GM18526 (cell line): Measurements from ENCODE around the gene ST3GAL2.

Source experiments
- POLR2A ChIP-seq: IDR thresholded peaks from 3 replicates; pipeline ENCODE4 v1.6.1; 2011; ENCODE audit not compliant: insufficient read length; ENCODE audit errors: extremely low read depth

ST3GAL2 gene

GRCh38 chr16:70473446-70474319 is 34.8 kb upstream of the ST3GAL2 start:
- TF ChIP-seq POLR2A: no peak

- no peak for TF ChIP-seq POLR2A
Measured at GRCh38 chr16:70472786-70473433, 34.0 kb upstream of the ST3GAL2 start.

- TF ChIP-seq POLR2A: no peak
Measured at GRCh38 chr16:70470927-70471341, 32.0 kb upstream of the ST3GAL2 start.

GRCh38 chr16:70470141-70470926 is 31.4 kb upstream of the ST3GAL2 start:
- TF ChIP-seq POLR2A: no peak

GRCh38 chr16:70468776-70469525 is 30.1 kb upstream of the ST3GAL2 start:
- TF ChIP-seq POLR2A: no peak

DNA sequence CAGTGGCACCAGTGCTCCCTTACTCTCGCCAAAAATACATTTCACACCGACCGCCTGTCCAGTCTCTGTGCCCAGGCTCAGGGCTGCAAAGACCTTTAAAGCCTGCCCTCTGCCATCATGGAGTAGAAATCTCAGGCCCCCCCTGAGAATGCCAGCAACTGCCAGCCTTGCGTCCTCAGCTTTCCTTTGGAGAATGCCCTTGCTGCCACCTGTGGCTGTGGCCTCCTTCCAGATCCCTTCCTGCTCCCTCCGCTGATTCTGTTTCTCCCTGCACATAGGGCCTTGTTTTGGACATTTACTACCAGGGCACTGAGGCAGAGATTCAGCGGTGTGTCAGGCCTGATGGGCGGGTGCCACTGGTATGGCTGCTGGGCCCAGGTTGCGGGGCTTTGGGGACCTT is 28.7 kb upstream of the ST3GAL2 start:
- TF ChIP-seq POLR2A: no peak

GRCh38 chr16:70467113-70467512 is 28.2 kb upstream of the ST3GAL2 start:
- TF ChIP-seq POLR2A: no peak

DNA sequence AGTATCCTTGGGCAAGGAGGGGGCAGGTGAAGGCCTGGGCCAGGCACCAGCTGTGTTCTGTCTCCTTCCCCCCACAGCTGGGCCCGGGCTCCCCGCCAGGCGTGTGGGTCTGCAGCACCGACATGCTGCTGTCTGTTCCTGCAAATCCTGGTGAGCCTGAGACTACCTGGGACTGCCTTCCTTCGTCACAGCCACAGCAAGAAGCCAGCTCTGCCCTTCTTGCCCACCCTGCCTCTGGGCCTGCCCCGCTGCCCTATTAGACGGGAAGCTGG is 27.8 kb upstream of the ST3GAL2 start:
- TF ChIP-seq POLR2A: no peak

GRCh38 chr16:70465999-70466804 is 27.3 kb upstream of the ST3GAL2 start:
- TF ChIP-seq POLR2A: no peak

GRCh38 chr16:70463235-70463634 is 24.3 kb upstream of the ST3GAL2 start:
- no peak for TF ChIP-seq POLR2A

DNA sequence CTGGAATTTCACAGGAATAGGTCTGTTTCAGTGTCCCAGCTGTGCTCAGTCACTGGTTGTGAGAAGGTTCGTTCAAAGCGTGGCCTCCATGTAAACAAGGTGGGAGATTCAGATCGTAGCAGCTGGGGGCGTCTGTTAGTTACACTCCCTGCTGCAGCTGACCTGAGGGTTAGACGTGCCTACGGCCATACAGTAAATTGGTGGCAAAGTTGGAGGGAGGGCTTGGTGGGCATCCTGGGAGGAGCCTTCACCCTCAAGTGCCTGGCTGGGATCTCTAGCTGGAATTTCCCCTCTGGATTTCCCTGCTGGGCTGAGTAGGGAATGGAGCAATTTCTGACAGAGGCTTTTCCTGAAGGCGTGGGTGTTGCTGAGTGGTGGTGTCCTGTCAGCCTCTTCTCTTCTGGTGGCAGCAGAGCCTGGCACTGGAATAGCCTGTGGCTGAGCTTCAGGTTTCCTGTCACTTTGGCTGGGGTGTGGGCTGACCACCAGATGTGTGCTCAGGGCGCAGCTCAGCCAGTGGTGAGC is 21.9 kb upstream of the ST3GAL2 start:
- TF ChIP-seq POLR2A: no peak

DNA sequence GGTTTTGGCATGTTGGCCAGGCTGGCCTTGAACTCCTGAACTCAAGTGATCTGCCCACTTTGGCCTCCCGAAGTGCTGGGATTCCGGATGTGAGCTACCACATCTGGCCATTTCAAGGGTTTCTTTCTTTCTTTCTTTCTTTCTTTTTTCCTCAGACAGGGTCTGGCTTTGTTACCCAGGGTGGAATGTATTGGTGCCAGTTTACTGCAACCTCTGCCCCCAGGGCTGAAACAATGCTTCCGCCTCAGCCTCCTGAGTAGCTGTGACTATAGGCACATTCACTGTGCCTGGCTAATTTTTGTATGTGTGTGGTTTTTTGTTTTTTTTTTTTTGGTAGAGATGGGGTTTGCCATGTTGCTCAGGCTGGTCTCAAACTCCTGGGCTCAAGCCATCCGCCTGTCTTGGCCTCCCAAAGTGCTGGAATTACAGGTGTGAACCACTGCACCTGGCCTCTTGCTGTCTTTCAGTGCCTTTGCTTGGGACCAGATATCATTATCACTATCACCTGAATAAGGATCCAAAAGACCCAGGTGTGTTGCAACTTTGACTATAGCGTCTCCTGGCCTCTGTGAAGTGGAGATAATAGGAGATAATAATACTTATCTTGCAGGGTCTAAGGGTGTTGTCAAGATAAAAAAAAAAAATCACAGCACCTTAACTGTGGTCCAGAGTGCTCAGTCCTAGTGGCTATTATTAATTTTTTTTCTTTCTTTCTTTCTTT is 18.7 kb upstream of the ST3GAL2 start:
- no peak for TF ChIP-seq POLR2A

DNA sequence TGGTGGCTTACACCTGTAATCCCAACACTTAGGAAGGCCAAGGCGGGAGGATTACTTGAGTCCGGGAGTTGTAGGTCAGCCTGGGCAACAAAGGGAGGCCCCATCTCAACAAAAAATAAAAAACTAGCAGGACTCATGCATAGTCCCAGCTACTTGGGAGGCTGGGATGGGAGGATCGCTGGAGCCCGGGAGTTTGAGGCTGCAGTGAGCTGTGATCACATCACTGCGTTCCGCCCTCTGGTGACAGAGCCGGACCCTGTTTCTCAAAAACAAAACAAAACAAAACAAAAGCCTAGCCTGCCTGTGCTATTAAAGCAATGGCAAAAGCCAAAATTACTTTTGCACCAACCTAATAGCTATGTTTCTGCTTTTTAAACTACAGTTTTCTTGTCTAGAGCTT is 17.0 kb upstream of the ST3GAL2 start:
- TF ChIP-seq POLR2A: no peak

DNA sequence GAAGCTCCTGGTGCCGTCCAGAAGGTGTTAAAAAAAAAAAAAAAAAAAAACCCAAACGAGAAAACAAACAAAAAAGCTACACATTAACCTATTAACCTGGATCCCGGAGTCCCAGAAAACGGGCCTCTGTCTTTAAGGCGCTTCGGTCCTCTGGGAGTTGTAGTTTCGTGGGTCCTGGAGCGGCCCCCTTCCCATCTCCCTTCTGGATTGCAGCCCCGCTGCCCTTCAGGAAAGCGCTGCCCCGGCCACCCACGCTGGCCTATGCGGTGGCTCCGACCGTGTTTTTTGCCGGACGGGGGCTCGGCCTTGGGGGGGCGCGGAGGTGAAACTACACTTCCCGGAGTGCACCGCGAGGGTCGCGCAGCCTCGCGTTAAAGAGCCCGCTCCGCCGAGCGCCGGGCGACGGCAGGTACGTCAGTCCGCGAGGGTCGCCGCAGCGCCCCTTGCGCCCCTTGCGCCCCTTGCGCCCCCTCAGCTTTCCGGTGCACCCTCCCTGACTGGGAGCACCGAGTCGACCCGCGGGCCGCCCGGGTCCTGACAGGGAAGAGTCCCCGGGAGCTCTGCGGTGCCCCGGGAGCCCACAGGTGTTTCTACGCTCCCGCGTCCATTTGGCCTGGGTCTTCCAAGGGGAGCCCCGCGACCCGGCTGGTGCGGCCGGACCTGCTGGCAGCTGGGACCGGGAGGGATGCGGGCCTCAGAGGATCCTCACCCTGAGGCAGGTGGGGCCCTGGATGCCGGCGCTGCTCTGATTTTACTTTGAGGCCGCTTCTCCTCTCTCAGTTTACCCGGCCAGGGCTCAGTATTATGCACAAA is 15.5 kb upstream of the ST3GAL2 start, which contains the start of gene FCSK:
TSS of gene FCSK (plus strand) at position 374 of the 813 bp plus-strand sequence. CDS start 8,596 bp downstream, outside the sequence.
- TF ChIP-seq POLR2A: peak; percentile 59
